HepG2 (cell line): ENCODE measurements around the gene ZC3H18. TPM values are rescaled to one million over a fixed set of nuclear protein-coding genes. Genes with fewer than 3 reads are reported as not detected.

Source experiments
- ATAC-seq: fragments of 200-7000 bp; cut with Tn5 transposase; 3 replicates; pipeline ENCODE4 v1.9.1; 2020; ENCODE audit warnings: mild to moderate bottlenecking, moderate library complexity
- BruUV-seq: library from RNA; stranded (reverse); fragments of 400-500 nt; replicated peaks from 2 replicates; lab custom pipeline; 2021; lab: Mats Ljungman, UMichigan
- CTCF ChIA-PET: fragments of 300-600 bp; formaldehyde crosslinking; extraction: SDS; loops from one replicate; lab custom pipeline; 2021; ENCODE audit warnings: low total read pairs, inconsistent platforms, low intra/inter-chr PET ratio; lab: Yijun Ruan, JAX
- POLR2A ChIA-PET: fragments of 350-600 bp; sonication (Branson Sonifier 250); formaldehyde crosslinking; loops from one replicate; lab custom pipeline; 2020; ENCODE audit warnings: antibody characterized with exemption, inconsistent platforms; lab: Yijun Ruan, JAX
- DNase-seq: peaks from one replicate; pipeline ENCODE4 v3.0.0-alpha.2; 2015; ENCODE audit warnings: low spot score
- FAIRE-seq: peaks from 3 replicates; lab custom pipeline; 2011; peaks lifted over from hg19 to GRCh38; lab: Jason Lieb, UNC
- H2AFZ ChIP-seq: one replicate; pipeline ENCODE4 v1.6.1; 2011; ENCODE audit warnings: low read length, inconsistent platforms
- H3K27ac ChIP-seq: fragments of 300-600 bp; 3 replicates; pipeline ENCODE4 v1.8.0; 2011; ENCODE audit warnings: mixed run types, mild to moderate bottlenecking, mixed read lengths, low read length, inconsistent platforms; ENCODE audit not compliant: insufficient read depth; ENCODE audit errors: extremely low read length
- H3K27me3 ChIP-seq, 2 experiments: fragments of 200-600 bp in 1 of 2; 2 replicates in 1 of 2; 3 replicates in 1 of 2; pipeline versions ENCODE4 v1.6.0 to v1.8.0; 2011; ENCODE audit warnings: low read length in 2 of 2, mild to moderate bottlenecking in 2 of 2, moderate library complexity in 2 of 2, inconsistent platforms in 1 of 2; ENCODE audit not compliant: insufficient read depth in 2 of 2, control insufficient read depth in 1 of 2
- H3K36me3 ChIP-seq, 2 experiments: fragments of 200-600 bp in 1 of 2; replicated peaks in 1 of 2; 2 replicates in 1 of 2; 3 replicates in 1 of 2; pipeline versions ENCODE4 v1.5.1 to v1.8.0; 2011; ENCODE audit warnings: low read length in 2 of 2, inconsistent platforms in 1 of 2; ENCODE audit not compliant: insufficient read depth in 2 of 2, control insufficient read depth in 1 of 2
- H3K4me1 ChIP-seq: 2 replicates; pipeline ENCODE4 v1.5.1; 2012; ENCODE audit warnings: low read length, inconsistent platforms; ENCODE audit not compliant: insufficient read depth
- H3K4me2 ChIP-seq: 2 replicates; pipeline ENCODE4 v1.6.0; 2011; ENCODE audit warnings: low read depth, low read length, inconsistent platforms
- H3K4me3 ChIP-seq, 3 experiments: fragments of 200-600 bp in 1 of 3; sonication (generic), shearing (Covaris generic) in 1 of 3; replicated peaks in 1 of 3; 2 replicates each; pipeline ENCODE4 v1.5.1; 2011 to 2016; ENCODE audit warnings: low read length in 3 of 3, inconsistent platforms in 2 of 3, low read depth in 2 of 3, mild to moderate bottlenecking in 2 of 3, control low read depth in 1 of 3, mixed read lengths in 1 of 3; ENCODE audit not compliant: insufficient read depth in 1 of 3
- H3K79me2 ChIP-seq: one replicate; pipeline ENCODE4 v1.6.1; 2011; ENCODE audit warnings: low read length, inconsistent platforms; ENCODE audit not compliant: insufficient read depth
- H3K9ac ChIP-seq: 2 replicates; pipeline ENCODE4 v1.6.0; 2011; ENCODE audit warnings: mild to moderate bottlenecking, low read depth, low read length, inconsistent platforms; ENCODE audit not compliant: insufficient read depth
- H3K9me3 ChIP-seq: 2 replicates; pipeline ENCODE4 v1.5.1; 2012; ENCODE audit warnings: mild to moderate bottlenecking, low read length
- H4K20me1 ChIP-seq: 2 replicates; pipeline ENCODE4 v1.6.0; 2011; ENCODE audit warnings: inconsistent platforms, mild to moderate bottlenecking, low read length, moderate library complexity; ENCODE audit not compliant: insufficient read depth
- CENPT ChIP-seq: sonication (generic); formaldehyde crosslinking; IDR thresholded peaks from 2 replicates; pipeline ENCODE4 v1.8.0; 2022; ENCODE audit warnings: low read depth, mild to moderate bottlenecking, moderate library complexity, missing genetic modification reagents
- HMGXB4 ChIP-seq, 2 experiments: sonication (generic) in 1 of 2; formaldehyde crosslinking in 1 of 2; IDR thresholded peaks; 2 replicates each; pipeline versions ENCODE4 v1.4.0 to v1.6.1; 2018 to 2020; ENCODE audit warnings: missing genetic modification reagents in 2 of 2, borderline replicate concordance in 1 of 2, low read depth in 1 of 2, mild to moderate bottlenecking in 1 of 2, missing biosample characterization in 1 of 2
- MYC ChIP-seq: sonication (generic); formaldehyde crosslinking; IDR thresholded peaks from 2 replicates; pipeline ENCODE4 v1.9.0; 2021; ENCODE audit warnings: missing genetic modification reagents, borderline replicate concordance
- U2AF1 ChIP-seq: fragments of 200-400 bp; formaldehyde crosslinking; optimal IDR thresholded peaks from 2 replicates; pipeline ENCODE3; 2017; ENCODE audit warnings: mild to moderate bottlenecking, low read depth, low read length
- ZBTB2 ChIP-seq: sonication (generic); formaldehyde crosslinking; IDR thresholded peaks from 2 replicates; pipeline ENCODE4 v1.8.0; 2022; ENCODE audit warnings: low read depth, missing genetic modification reagents
- ZNF687 ChIP-seq: sonication (generic); formaldehyde crosslinking; IDR thresholded peaks from 2 replicates; pipeline ENCODE4 v1.5.1; 2020; ENCODE audit warnings: mild to moderate bottlenecking, missing genetic modification reagents, moderate library complexity
- WGBS: methylation state at CpG from one replicate; pipeline ENCODE4 v1.1.6; 2017; ENCODE audit warnings: low lambda C conversion rate; 5-methylcytosine and 5-hydroxymethylcytosine counted together
- in situ Hi-C: cut with HindIII; loops from 2 replicates; pipeline ENCODE4 v1.10.0; 2017; ENCODE audit warnings: low pct_unique_long_range_greater_than_20kb; ENCODE audit not compliant: extremely low pct_ligation_motif_present
- intact Hi-C: fragments of 100-400 bp; cut with micrococcal nuclease; formaldehyde crosslinking; loops from one replicate; pipeline ENCODE4 v1.10.0; 2022; ENCODE audit not compliant: unreplicated experiment
- polyA plus RNA-seq, 8 experiments: library from polyadenylated mRNA; depleted of rRNA in 3 of 8; stranded (reverse) in 7 of 8; unstranded in 1 of 8; fragments of >200 nt; fragmentation: Illumina TruSeq in 4 of 8; extraction: Trizol in 4 of 8; gene quantifications; 2 replicates each; pipeline versions ENCODE4 v1.2.1 to v1.2.3, GENCODE V29; 2011 to 2016; ENCODE audit warnings: low read depth in 4 of 8, missing spikeins in 1 of 8, mixed read lengths in 1 of 8; ENCODE audit not compliant: insufficient read depth in 1 of 8
- total RNA-seq, 5 experiments: library from RNA; depleted of rRNA; stranded (reverse); fragments of >200 nt; fragmentation: Illumina TruSeq; extraction: Trizol; gene quantifications; 2 replicates each; pipeline ENCODE4 v1.2.3, GENCODE V29; 2016; ENCODE audit warnings: low read depth in 1 of 5

The ZC3H18 gene
- total and polyA plus RNA-seq, 2 of the 13 experiments (the other 11 are each of a cell fraction or from before 2014, with no cell fraction given), result 11.2 to 27.4 TPM

DNA sequence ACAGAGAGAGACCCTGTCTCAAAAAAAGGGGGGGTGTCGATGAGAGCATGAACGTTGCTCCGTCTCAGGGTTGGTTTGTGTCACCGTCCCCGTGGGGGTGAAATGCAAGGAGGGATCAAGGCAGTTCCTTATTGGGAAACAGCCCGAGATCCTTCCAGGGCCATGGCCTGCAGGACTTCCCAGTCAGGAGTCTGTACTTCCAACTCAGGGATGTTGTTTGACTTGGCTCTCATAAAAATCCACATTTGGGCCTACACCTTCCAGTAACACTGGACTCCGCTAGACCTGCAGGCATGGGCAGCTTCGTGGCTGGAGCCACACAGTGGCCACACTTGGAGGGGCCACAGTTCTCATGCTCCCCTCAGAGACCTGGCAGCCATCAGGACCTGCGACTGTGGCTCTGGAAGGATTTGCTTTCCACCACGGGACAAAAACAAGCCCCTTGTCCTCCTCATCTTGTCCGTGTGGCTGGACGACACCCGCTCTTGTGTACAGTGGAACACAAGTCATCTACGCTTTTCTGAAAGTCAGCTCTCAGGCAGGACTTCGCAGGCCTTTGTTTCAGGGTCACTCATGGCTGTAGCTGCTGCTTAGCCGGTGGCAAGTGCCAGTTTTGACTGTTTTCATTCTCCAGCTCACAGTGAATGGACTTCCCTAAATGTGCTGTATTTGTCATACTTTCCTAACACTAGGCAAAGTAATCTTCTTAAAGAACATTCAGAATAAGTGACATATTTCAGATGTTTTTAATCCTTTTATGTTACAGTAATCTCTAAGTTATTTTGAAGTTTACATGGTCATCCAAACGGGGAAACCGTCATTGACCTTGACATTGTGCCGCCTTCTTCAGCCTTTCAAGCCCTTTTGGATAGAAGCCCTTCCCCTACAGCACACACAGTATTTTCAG lies 44.0 kb downstream of the ZC3H18 start (continued):
- 0 out of 2 replicates have a peak, but pooled peaks have one; percentile 11 for TF ChIP-seq ZNF687 (CRISPR knock-in tag)

GRCh38 chr16:88614818-88615580 lies 44.8 kb downstream of the ZC3H18 start:
- Histone ChIP-seq H3K27me3 (no peaks in the 10 kb centered on the region), H3K79me2 (peaks cover 8% of the 10 kb centered on the region), H3K4me2 (no peak overlapping the region), H3K4me1 (peaks cover 31% of the 10 kb centered on the region), H3K36me3 (peaks cover 24 to 57% of the 10 kb centered on the region in 2 experiments), H3K9ac (no peak overlapping the region), H4K20me1 (peaks cover 8% of the 10 kb centered on the region; the same call in 1 of the 2 replicates), H3K4me3 (no peak overlapping the region), H2AFZ (no peak overlapping the region), H3K27ac (no peak overlapping the region), H3K9me3 (no peaks in the 10 kb centered on the region)
- in situ Hi-C loops (no loop called here), intact Hi-C loops (no loop called here)
- ChIA-PET POLR2A (interaction anchor here (0.6 kb wide), 1 partner anchor 12 kb away, joined by 3 read pairs; no protein-coding TSS in a partner anchor), CTCF (no interaction called here)
- DNase-seq, result no peak
- no peak for ATAC-seq
- no peak for FAIRE-seq
- 97% methylated on average over 19 of the region's 19 CpGs for WGBS
- no peak for TF ChIP-seq MYC (CRISPR knock-in tag)
- no peak for TF ChIP-seq U2AF1
- TF ChIP-seq CENPT, result no peak
- TF ChIP-seq HMGXB4 (CRISPR knock-in tag; IDR thresholded peaks at IDR 0.05; ENCODE audit: borderline replicate concordance in 1 of 2, low read depth in 1 of 2), result no peak
- no peak for TF ChIP-seq ZBTB2 (CRISPR knock-in tag)
- BruUV-seq, result no TSS peak
